HG02884 (cell line): ENCODE data around the gene DAW1.
"Not testable (repeated sequence)": the region's sequence is repeated elsewhere in the genome, so short reads cannot be mapped to it uniquely, and the experiment has no call there.

Experiments used
- ATAC-seq: cut with Tn5 transposase; IDR thresholded peaks from one replicate; pipeline ENCODE4 v1.9.1; 2021; ENCODE audit warnings: mild to moderate bottlenecking, moderate library complexity; ENCODE audit not compliant: unreplicated experiment

DAW1 gene

GRCh38 chr2:227908266-227909054 lies 37.0 kb downstream of the DAW1 start:
- ATAC-seq = no peak

GRCh38 chr2:227914362-227914761 lies 42.9 kb downstream of the DAW1 start:
- ATAC-seq = no peak

GRCh38 chr2:227921648-227922047 lies 50.2 kb downstream of the DAW1 start:
- ATAC-seq = no peak

- no peak for ATAC-seq
These were observed 60.6 kb downstream of the DAW1 start for GRCh38 chr2:227932001-227932400.

GRCh38 chr2:227932403-227932802 lies 61.0 kb downstream of the DAW1 start:
- no peak for ATAC-seq

- no peak for ATAC-seq
These were observed 62.5 kb downstream of the DAW1 start for GRCh38 chr2:227933884-227934283.

- ATAC-seq = not testable (repeated sequence)
These were observed 64.8 kb downstream of the DAW1 start for GRCh38 chr2:227936249-227936648.

- ATAC-seq = peak; percentile 57
These were observed 68.0 kb downstream of the DAW1 start for GRCh38 chr2:227939271-227940027.

GRCh38 chr2:227942021-227942420 lies 70.6 kb downstream of the DAW1 start:
- ATAC-seq = peak; percentile 57

- no peak for ATAC-seq
These were observed 71.5 kb downstream of the DAW1 start for GRCh38 chr2:227942965-227943364.

- ATAC-seq = no peak
These were observed 88.9 kb downstream of the DAW1 start for GRCh38 chr2:227960317-227960716.

GRCh38 chr2:227971619-227972230 lies 100.3 kb downstream of the DAW1 start:
- no peak for ATAC-seq

- no peak for ATAC-seq
These were observed 101.8 kb downstream of the DAW1 start for GRCh38 chr2:227973241-227973640.
